Endothelial cell of umbilical vein (primary cell): Measurements from ENCODE around the gene KCNQ1OT1. TPM values are rescaled to one million over a fixed set of nuclear protein-coding genes. Genes with fewer than 3 reads are reported as not detected.

ENCODE experiments used
- BruUV-seq: library from RNA; stranded (reverse); fragments of 400-500 nt; replicated peaks from 2 replicates; lab custom pipeline; 2021; lab: Mats Ljungman, UMichigan
- CTCF ChIA-PET: fragments of 300-600, 350-600 bp; sonication (Branson Sonifier 250); formaldehyde crosslinking; loops from one replicate; lab custom pipeline; 2021; ENCODE audit warnings: antibody characterized with exemption, inconsistent platforms; lab: Charles Lee
- POLR2A ChIA-PET: fragments of 300-600, 350-600 bp; sonication (Branson Sonifier 250); formaldehyde crosslinking; loops from one replicate; lab custom pipeline; 2021; ENCODE audit warnings: antibody characterized with exemption, inconsistent platforms; lab: Charles Lee
- DNase-seq: peaks from one replicate; pipeline ENCODE4 v3.0.0-alpha.2; 2011; ENCODE audit warnings: low read depth, low spot score
- FAIRE-seq: peaks from 2 replicates; lab custom pipeline; 2011; peaks lifted over from hg19 to GRCh38; lab: Jason Lieb, UNC
- H2AFZ ChIP-seq: 2 replicates; pipeline ENCODE4 v1.6.0; 2012; ENCODE audit warnings: low read depth, low read length, control low read depth, inconsistent platforms
- H3K27ac ChIP-seq: 2 replicates; pipeline ENCODE4 v1.5.1; 2011; ENCODE audit warnings: low read depth, mild to moderate bottlenecking, control low read depth, low read length, moderate library complexity; ENCODE audit not compliant: insufficient read depth
- H3K27me3 ChIP-seq, 2 experiments: 2 replicates each; pipeline versions ENCODE4 v1.6.0 to v1.6.1; 2011; ENCODE audit warnings: low read length in 2 of 2, mixed read lengths in 1 of 2; ENCODE audit not compliant: control insufficient read depth in 2 of 2, insufficient read depth in 2 of 2
- H3K36me3 ChIP-seq, 2 experiments: 2 replicates in 1 of 2; 3 replicates in 1 of 2; pipeline ENCODE4 v1.5.1; 2011; ENCODE audit warnings: low read length in 2 of 2, mild to moderate bottlenecking in 1 of 2, moderate library complexity in 1 of 2; ENCODE audit not compliant: control insufficient read depth in 2 of 2, insufficient read depth in 2 of 2; ENCODE audit errors: extremely low read depth in 1 of 2
- H3K4me1 ChIP-seq: 3 replicates; pipeline ENCODE4 v1.5.1; 2011; ENCODE audit warnings: mild to moderate bottlenecking, low read length; ENCODE audit not compliant: control insufficient read depth, insufficient read depth; ENCODE audit errors: extremely low read depth
- H3K4me2 ChIP-seq: 2 replicates; pipeline ENCODE4 v1.6.1; 2011; ENCODE audit warnings: low read length, control low read depth, mixed read lengths; ENCODE audit not compliant: insufficient read depth
- H3K4me3 ChIP-seq, 3 experiments: fragments of 200-600 bp in 1 of 3; sonication (generic), shearing (Covaris generic) in 1 of 3; replicated peaks in 1 of 3; 2 replicates each; pipeline ENCODE4 v1.5.1; 2011 to 2016; ENCODE audit warnings: control low read depth in 3 of 3, low read length in 3 of 3, mild to moderate bottlenecking in 2 of 3, inconsistent platforms in 1 of 3, low read depth in 1 of 3, moderate library complexity in 1 of 3; ENCODE audit not compliant: insufficient read depth in 1 of 3
- H3K79me2 ChIP-seq: 2 replicates; pipeline ENCODE4 v1.6.0; 2012; ENCODE audit warnings: low read length, inconsistent platforms; ENCODE audit not compliant: control insufficient read depth, insufficient read depth
- H3K9ac ChIP-seq: replicated peaks from 2 replicates; pipeline ENCODE3; 2011; ENCODE audit warnings: low read length, control low read depth; ENCODE audit not compliant: insufficient read depth; ENCODE audit errors: extremely low read depth
- H3K9me1 ChIP-seq: replicated peaks from 3 replicates; pipeline ENCODE4 v1.6.0; 2011; ENCODE audit warnings: mild to moderate bottlenecking, low read length; ENCODE audit not compliant: control insufficient read depth, insufficient read depth; ENCODE audit errors: extremely low read depth
- H3K9me3 ChIP-seq: replicated peaks from 2 replicates; pipeline ENCODE4 v1.5.1; 2012; ENCODE audit warnings: low read length, inconsistent platforms; ENCODE audit not compliant: control insufficient read depth, insufficient read depth
- H4K20me1 ChIP-seq: replicated peaks from 2 replicates; pipeline ENCODE3; 2011; ENCODE audit warnings: mild to moderate bottlenecking, low read length; ENCODE audit not compliant: control insufficient read depth, insufficient read depth; ENCODE audit errors: extremely low read depth
- EZH2 ChIP-seq: IDR thresholded peaks from 2 replicates; pipeline ENCODE4 v1.6.1; 2012; ENCODE audit warnings: borderline replicate concordance, low read depth, mild to moderate bottlenecking, moderate library complexity, low read length, inconsistent platforms; ENCODE audit not compliant: severe bottlenecking
- FOS ChIP-seq: IDR thresholded peaks from 2 replicates; pipeline ENCODE4 v1.6.1; 2011; ENCODE audit warnings: mild to moderate bottlenecking, low read length, moderate library complexity, borderline replicate concordance; ENCODE audit not compliant: insufficient read depth
- GATA2 ChIP-seq: IDR thresholded peaks from 2 replicates; pipeline ENCODE4 v1.7.0; 2011; ENCODE audit warnings: low read depth, mild to moderate bottlenecking, moderate library complexity, mixed read lengths, low read length; ENCODE audit not compliant: insufficient read length, insufficient read depth
- JUN ChIP-seq: IDR thresholded peaks from 2 replicates; pipeline ENCODE4 v1.6.1; 2011; ENCODE audit warnings: borderline replicate concordance, low read depth; ENCODE audit not compliant: insufficient read length, insufficient read depth
- MYC ChIP-seq: IDR thresholded peaks from one replicate; pipeline ENCODE4 v1.6.1; 2011; ENCODE audit warnings: mild to moderate bottlenecking, low read depth, low read length
- POLR2A ChIP-seq: IDR thresholded peaks from 2 replicates; pipeline ENCODE4 v1.6.1; 2012; ENCODE audit warnings: low read depth, mild to moderate bottlenecking, control low read depth, low read length
- POLR2AphosphoS5 ChIP-seq: IDR thresholded peaks from 2 replicates; pipeline ENCODE4 v1.6.1; 2012; ENCODE audit warnings: low read depth, mild to moderate bottlenecking, control low read depth, low read length, moderate library complexity; ENCODE audit not compliant: insufficient read depth
- dilution Hi-C: fragments of 300-500 bp; cut with MboI; formaldehyde crosslinking; loops from one replicate; pipeline ENCODE4 v1.15.0; 2019; ENCODE audit warnings: low sequenced_read_pairs; ENCODE audit not compliant: extremely low pct_ligation_motif_present
- intact Hi-C: fragments of 100-400 bp; cut with micrococcal nuclease; formaldehyde crosslinking; loops from one replicate; pipeline ENCODE4 v1.10.0; 2022
- polyA plus RNA-seq, 4 experiments: library from polyadenylated mRNA; depleted of rRNA in 3 of 4; stranded (reverse) in 3 of 4; unstranded in 1 of 4; fragments of >200 nt; gene quantifications; 2 replicates each; pipeline versions ENCODE4 v1.2.1 to v1.2.3, GENCODE V29; 2011 to 2012; ENCODE audit warnings: missing spikeins in 1 of 4
- total RNA-seq: library from RNA; stranded (reverse); gene quantifications from 2 replicates; pipeline ENCODE4 v1.2.3, GENCODE V29; 2021
- TF ChIP-seq, protein P1 (sequence below), 2 donors: IDR thresholded peaks; 1 replicate in 1 of 2; 2 replicates in 1 of 2; pipeline ENCODE4 v1.5.1; 2011; ENCODE audit warnings: low read length in 2 of 2, mild to moderate bottlenecking in 2 of 2, moderate library complexity in 2 of 2, control low read depth in 1 of 2, inconsistent platforms in 1 of 2, low read depth in 1 of 2; ENCODE audit not compliant: insufficient read depth in 1 of 2; ENCODE audit errors: extremely low read depth in 1 of 2
- TF ChIP-seq, protein P2 (sequence below): IDR thresholded peaks from 2 replicates; pipeline ENCODE4 v1.6.1; 2011; ENCODE audit not compliant: insufficient read depth, insufficient read length

KCNQ1OT1 gene
- total and polyA plus RNA-seq, 2 donors (not counting 3 experiments of a cell fraction or from before 2014, with no cell fraction given) = 0.11 to 1.8 TPM

DNA sequence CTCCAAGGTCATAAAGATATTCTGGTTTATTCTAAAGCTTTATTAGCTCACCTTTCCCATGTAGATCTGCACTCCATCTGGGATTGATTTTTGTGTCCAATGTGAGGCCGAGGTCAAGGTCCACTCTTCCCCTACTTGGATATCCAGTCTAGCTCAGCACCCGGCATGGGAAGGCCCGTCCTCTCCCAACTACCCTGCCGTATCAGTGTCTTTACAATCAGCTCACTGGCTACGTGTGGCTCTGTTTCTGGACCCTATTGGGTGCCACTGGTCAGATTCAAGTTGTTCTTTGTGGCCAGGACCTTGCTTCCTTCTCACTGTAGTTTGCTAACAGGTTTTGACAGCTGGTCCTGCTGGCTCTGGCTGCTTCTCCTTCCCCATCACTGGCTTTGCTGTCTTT, 30.9 kb downstream of the KCNQ1OT1 start:
- no peaks in the 10 kb centered on the region for H4K20me1 ChIP-seq
- H3K36me3 ChIP-seq = no peaks in the 10 kb centered on the region
- no peak overlapping the region for H3K4me2 ChIP-seq
- POLR2A ChIA-PET = no interaction called here
- DNase-seq (no peak), FAIRE-seq (no peak)
- H3K9me1 ChIP-seq = no peaks in the 10 kb centered on the region
- H3K9ac ChIP-seq = no peak overlapping the region
- CTCF ChIA-PET = no interaction called here
- no peaks in the 10 kb centered on the region for H3K9me3 ChIP-seq
- H3K4me1 ChIP-seq = no peaks in the 10 kb centered on the region
- no peak overlapping the region for H3K27ac ChIP-seq
- intact Hi-C loops (no loop called here), dilution Hi-C loops (no loop called here)
- H3K27me3 ChIP-seq = no peaks in the 10 kb centered on the region
- BruUV-seq = no TSS peak
- no peak overlapping the region for H3K4me3 ChIP-seq
- no peaks in the 10 kb centered on the region for H3K79me2 ChIP-seq
- TF ChIP-seq POLR2AphosphoS5 = no peak
- TF ChIP-seq JUN = no peak
- TF ChIP-seq, protein P1, sequence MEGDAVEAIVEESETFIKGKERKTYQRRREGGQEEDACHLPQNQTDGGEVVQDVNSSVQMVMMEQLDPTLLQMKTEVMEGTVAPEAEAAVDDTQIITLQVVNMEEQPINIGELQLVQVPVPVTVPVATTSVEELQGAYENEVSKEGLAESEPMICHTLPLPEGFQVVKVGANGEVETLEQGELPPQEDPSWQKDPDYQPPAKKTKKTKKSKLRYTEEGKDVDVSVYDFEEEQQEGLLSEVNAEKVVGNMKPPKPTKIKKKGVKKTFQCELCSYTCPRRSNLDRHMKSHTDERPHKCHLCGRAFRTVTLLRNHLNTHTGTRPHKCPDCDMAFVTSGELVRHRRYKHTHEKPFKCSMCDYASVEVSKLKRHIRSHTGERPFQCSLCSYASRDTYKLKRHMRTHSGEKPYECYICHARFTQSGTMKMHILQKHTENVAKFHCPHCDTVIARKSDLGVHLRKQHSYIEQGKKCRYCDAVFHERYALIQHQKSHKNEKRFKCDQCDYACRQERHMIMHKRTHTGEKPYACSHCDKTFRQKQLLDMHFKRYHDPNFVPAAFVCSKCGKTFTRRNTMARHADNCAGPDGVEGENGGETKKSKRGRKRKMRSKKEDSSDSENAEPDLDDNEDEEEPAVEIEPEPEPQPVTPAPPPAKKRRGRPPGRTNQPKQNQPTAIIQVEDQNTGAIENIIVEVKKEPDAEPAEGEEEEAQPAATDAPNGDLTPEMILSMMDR (IDR thresholded peaks at IDR 0.05; ENCODE audit: extremely low read depth in 1 of 2, insufficient read depth in 1 of 2, low read depth in 1 of 2, low read length in 2 of 2) = no peak
- no peak for TF ChIP-seq MYC
- TF ChIP-seq EZH2 = no peak
- TF ChIP-seq GATA2 = no peak
- TF ChIP-seq, protein P2, sequence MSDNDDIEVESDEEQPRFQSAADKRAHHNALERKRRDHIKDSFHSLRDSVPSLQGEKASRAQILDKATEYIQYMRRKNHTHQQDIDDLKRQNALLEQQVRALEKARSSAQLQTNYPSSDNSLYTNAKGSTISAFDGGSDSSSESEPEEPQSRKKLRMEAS = no peak
- no peak for TF ChIP-seq FOS
- no peak for TF ChIP-seq POLR2A
- no peak overlapping the region for H2AFZ ChIP-seq
